BE2C (cell line): Measurements from ENCODE around the gene VPS33A.
A peak's percentile ranks its signal among the peaks of the same experiment; 100 is the strongest.
"Not testable (repeated sequence)": the region's sequence is repeated elsewhere in the genome, so short reads cannot be mapped to it uniquely, and the experiment has no call there.

Experiments used
- DNase-seq: peaks from one replicate; pipeline ENCODE4 v3.0.0-alpha.2; 2020
- H3K27me3 ChIP-seq: fragments of 250-450 bp; sonication (Bioruptor Pico); 2 replicates; pipeline ENCODE4 v1.5.1; 2020; ENCODE audit warnings: mild to moderate bottlenecking
- H3K36me3 ChIP-seq: fragments of 250-450 bp; sonication (Bioruptor Pico); 2 replicates; pipeline ENCODE4 v1.5.1; 2020; ENCODE audit warnings: mild to moderate bottlenecking
- H3K4me1 ChIP-seq: fragments of 250-450 bp; sonication (Bioruptor Pico); 2 replicates; pipeline ENCODE4 v1.5.1; 2020
- H3K4me3 ChIP-seq: 2 replicates; pipeline ENCODE4 v1.5.1; 2011; ENCODE audit warnings: low read depth, low read length
- H3K9me3 ChIP-seq: fragments of 250-450 bp; sonication (Bioruptor Pico); 2 replicates; pipeline ENCODE4 v1.5.1; 2020
- CTCF ChIP-seq: IDR thresholded peaks from 2 replicates; pipeline ENCODE4 v1.5.1; 2012; ENCODE audit warnings: mild to moderate bottlenecking, low read depth, low read length

VPS33A gene

GRCh38 chr12:122205053-122205925, 61.0 kb downstream of the VPS33A start:
- Histone ChIP-seq H3K4me1 (peaks cover 14% of the 10 kb centered on the region), H3K4me3 (no peak overlapping the region), H3K9me3 (no peaks in the 10 kb centered on the region), H3K27me3 (peaks cover 19% of the 10 kb centered on the region), H3K36me3 (peaks cover 37% of the 10 kb centered on the region)
- no peak for DNase-seq
- TF ChIP-seq CTCF, result no peak

- no peak for TF ChIP-seq CTCF
- Histone ChIP-seq H3K27me3 (peaks cover 19% of the 10 kb centered on the region), H3K4me3 (peak overlapping the region; percentile 25), H3K36me3 (peaks cover 31% of the 10 kb centered on the region), H3K4me1 (peaks cover 14% of the 10 kb centered on the region), H3K9me3 (no peaks in the 10 kb centered on the region)
- DNase-seq, result no peak
These were observed 61.9 kb downstream of the VPS33A start for GRCh38 chr12:122204167-122205052.

GRCh38 chr12:122203301-122204166, 62.8 kb downstream of the VPS33A start, which contains the start of gene B3GNT4:
TSS of gene B3GNT4 (plus strand) at chr12:122203709. CDS start at chr12:122204619, 910 bp downstream.
- Histone ChIP-seq H3K27me3 (peaks cover 19% of the 10 kb centered on the region), H3K4me1 (peaks cover 14% of the 10 kb centered on the region), H3K4me3 (peak within 1 kb of the TSS; percentile 63), H3K36me3 (peaks cover 22% of the 10 kb centered on the region), H3K9me3 (no peaks in the 10 kb centered on the region)
- DNase-seq, result peak; percentile 76
- no peak for TF ChIP-seq CTCF

- Histone ChIP-seq H3K27me3 (peaks cover 19% of the 10 kb centered on the region), H3K36me3 (peaks cover 15% of the 10 kb centered on the region), H3K4me3 (peak overlapping the region; percentile 63), H3K4me1 (peaks cover 14% of the 10 kb centered on the region)
- DNase-seq, H3K9me3 ChIP-seq: not testable (repeated sequence)
These were observed 63.5 kb downstream of the VPS33A start for GRCh38 chr12:122202811-122203210.

GRCh38 chr12:122202017-122202416, 64.3 kb downstream of the VPS33A start:
- no peak for TF ChIP-seq CTCF
- Histone ChIP-seq H3K27me3 (peaks cover 19% of the 10 kb centered on the region), H3K4me1 (peaks cover 14% of the 10 kb centered on the region), H3K9me3 (no peaks in the 10 kb centered on the region), H3K36me3 (peaks cover 7% of the 10 kb centered on the region), H3K4me3 (no peak overlapping the region)
- DNase-seq, result no peak

- peaks cover under 1% of the 10 kb centered on the region; the same call in 1 of the 2 replicates for H3K36me3 ChIP-seq
- peaks cover 14% of the 10 kb centered on the region for H3K4me1 ChIP-seq
- H3K4me3 ChIP-seq, result no peak overlapping the region
- TF ChIP-seq CTCF, result no peak
- DNase-seq, result no peak
- peaks cover 19% of the 10 kb centered on the region for H3K27me3 ChIP-seq
- H3K9me3 ChIP-seq, result no peaks in the 10 kb centered on the region
These were observed 64.9 kb downstream of the VPS33A start for GRCh38 chr12:122201381-122201780.
